Skeletal muscle satellite cell (primary cell): ENCODE data around the gene KAT2A.
A peak's percentile ranks its signal among the peaks of the same experiment; 100 is the strongest.
"Not testable (repeated sequence)": the region's sequence is repeated elsewhere in the genome, so short reads cannot be mapped to it uniquely, and the experiment has no call there.

Source experiments
- H3K27me3 ChIP-seq: 2 replicates; pipeline ENCODE4 v1.7.0; 2013; ENCODE audit warnings: low read length; ENCODE audit not compliant: control insufficient read depth, insufficient read depth
- H3K36me3 ChIP-seq: 2 replicates; pipeline ENCODE4 v1.7.0; 2013; ENCODE audit warnings: mild to moderate bottlenecking, control low read depth, low read length; ENCODE audit not compliant: insufficient read depth
- H3K4me1 ChIP-seq: 2 replicates; pipeline ENCODE4 v1.7.0; 2013; ENCODE audit warnings: low read length; ENCODE audit not compliant: control insufficient read depth, insufficient read depth
- H3K4me2 ChIP-seq: 2 replicates; pipeline ENCODE4 v1.7.0; 2013; ENCODE audit warnings: mild to moderate bottlenecking, low read length
- H3K4me3 ChIP-seq: 2 replicates; pipeline ENCODE4 v1.7.0; 2013; ENCODE audit warnings: low read length
- H3K9ac ChIP-seq: 2 replicates; pipeline ENCODE4 v1.7.0; 2013; ENCODE audit warnings: mild to moderate bottlenecking, low read depth, low read length, moderate library complexity
- H3K9me3 ChIP-seq: replicated peaks from 2 replicates; pipeline ENCODE4 v1.7.0; 2013; ENCODE audit warnings: mild to moderate bottlenecking, control low read depth, low read length

The KAT2A gene

DNA sequence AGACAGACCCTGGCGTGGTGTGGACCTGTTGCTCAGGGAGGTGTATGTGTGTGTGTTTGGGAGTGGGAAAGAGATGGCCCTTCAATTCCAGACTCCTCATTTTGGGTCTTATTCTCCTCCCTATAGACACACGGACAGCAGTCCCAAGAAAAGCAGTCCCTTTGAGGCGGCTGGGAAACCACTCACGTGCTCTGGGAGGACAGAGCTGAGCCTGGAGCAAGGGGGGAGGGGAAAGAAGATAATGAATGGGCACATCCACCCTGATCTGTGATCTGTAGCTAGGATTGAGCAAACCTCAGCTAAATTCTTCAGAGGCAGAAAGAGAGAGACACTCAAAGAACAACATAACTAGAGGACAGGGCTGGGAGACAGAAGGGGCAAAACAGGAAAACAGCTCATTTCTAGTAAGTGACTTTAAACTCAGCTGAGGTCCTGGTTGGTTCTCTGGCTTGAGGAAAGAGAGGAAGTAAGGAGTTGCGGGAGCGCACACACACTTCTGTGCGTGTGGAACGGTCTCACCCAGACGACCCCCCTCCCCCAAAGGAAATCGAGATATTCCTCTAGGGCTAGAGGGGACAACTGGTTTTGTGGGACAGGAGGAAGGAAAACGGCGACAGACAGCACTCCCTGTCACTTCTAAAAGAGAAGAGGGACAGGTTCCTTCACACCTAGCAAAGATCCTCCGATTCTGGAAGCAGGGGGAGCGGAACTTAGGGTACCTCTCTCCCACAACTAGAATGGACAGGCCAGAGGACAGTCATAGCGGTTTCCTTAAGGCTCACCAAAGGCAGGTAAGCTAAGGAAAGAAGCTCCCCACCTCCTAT is 33.0 kb upstream of the KAT2A start:
- Histone ChIP-seq H3K27me3 (no peaks in the 10 kb centered on the region), H3K36me3 (peaks cover 6% of the 10 kb centered on the region), H3K4me1 (peaks cover 11% of the 10 kb centered on the region), H3K4me3 (peak overlapping the region; percentile 96), H3K4me2 (peak overlapping the region; percentile 94), H3K9me3 (no peaks in the 10 kb centered on the region), H3K9ac (peak overlapping the region; percentile 99)

DNA sequence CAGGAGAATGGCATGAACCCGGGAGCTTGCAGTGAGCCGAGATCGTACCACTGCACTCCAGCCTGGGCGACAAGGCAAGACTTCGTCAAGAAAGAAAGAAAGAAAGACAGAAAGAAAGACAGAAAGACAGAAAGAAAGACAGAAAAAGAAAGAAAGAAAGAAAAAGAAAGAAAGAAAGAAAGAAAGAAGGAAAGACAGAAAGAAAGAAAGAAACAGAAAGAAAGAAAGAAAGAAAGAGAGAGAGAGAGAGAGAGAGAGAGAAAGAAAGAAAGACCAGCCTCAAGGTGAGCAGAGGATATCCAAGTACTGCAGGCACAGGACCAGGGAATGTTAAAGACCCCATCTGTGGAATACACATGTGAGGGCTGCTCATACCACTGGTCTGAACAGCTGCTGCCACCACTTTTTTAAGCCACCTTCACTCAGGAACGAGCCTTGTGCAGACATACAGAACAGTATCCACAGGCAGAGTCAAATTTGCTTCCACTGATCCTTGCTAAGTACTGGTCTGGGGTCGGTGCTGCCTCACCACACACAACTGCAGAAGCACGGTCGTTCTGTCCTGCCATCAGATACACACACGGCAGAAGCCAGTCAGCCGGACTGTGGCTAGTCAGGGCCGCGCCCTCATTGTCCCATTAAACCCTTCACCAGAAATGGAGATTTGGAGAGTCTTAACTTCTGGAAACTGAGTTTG is 25.9 kb upstream of the KAT2A start:
- Histone ChIP-seq H3K4me3 (no peak overlapping the region), H3K27me3 (no peaks in the 10 kb centered on the region), H3K9me3 (no peaks in the 10 kb centered on the region), H3K4me1 (peaks cover 17% of the 10 kb centered on the region), H3K4me2 (no peak overlapping the region), H3K36me3 (peaks cover 18% of the 10 kb centered on the region), H3K9ac (no peak overlapping the region)

DNA sequence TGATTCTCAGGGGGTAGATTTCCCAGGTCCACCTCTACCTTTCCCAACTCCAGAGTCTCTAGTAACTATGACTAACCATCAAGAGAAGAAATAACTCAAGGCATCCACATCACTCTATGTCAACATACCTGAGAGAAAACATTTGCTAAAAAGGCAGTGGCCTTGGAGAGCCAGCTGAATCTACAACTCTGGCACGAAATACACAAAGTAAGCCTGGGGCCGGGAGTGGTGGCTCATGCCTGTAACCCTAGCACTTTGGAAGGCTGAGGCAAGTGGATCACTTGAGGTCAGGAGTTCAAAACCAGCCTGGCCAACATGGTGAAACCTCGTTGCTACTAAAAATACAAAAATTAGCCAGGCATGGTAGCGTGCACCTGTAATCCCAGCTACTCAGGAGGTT is 22.0 kb upstream of the KAT2A start:
- H3K4me3 ChIP-seq, H3K27me3 ChIP-seq, H3K9me3 ChIP-seq, H3K9ac ChIP-seq: not testable (repeated sequence)
- Histone ChIP-seq H3K4me2 (peak overlapping the region; percentile 56), H3K36me3 (peaks cover 25% of the 10 kb centered on the region), H3K4me1 (peaks cover 27% of the 10 kb centered on the region)

DNA sequence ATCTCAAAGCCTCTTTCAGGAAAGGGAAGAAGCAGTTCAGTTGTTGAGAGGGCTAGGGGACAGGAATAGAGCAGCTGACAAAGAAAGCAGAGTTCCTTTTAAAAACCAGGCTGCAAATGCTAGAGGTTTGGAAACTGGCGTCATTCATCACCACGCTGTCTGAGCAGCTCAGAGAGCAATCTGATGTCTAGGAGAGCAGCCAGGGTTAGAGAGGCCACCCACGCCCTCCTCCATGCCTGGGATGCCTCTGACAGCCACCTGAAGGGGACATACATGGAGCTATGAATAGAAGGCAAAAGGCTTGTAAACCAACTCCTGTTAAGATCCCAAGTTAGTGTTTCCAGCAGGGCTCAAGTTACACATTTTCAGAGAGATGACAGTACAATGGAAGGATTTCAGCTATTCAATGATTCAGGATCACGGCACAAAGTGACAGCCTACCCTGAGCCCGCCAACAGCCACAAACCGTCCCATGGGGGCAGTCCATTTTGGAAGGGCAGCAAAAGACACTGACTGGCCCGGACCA is 21.3 kb upstream of the KAT2A start:
- no peaks in the 10 kb centered on the region for H3K9me3 ChIP-seq
- peak overlapping the region; percentile 4 for H3K9ac ChIP-seq
- H3K4me1 ChIP-seq: peaks cover 27% of the 10 kb centered on the region
- no peak overlapping the region for H3K4me3 ChIP-seq
- no peaks in the 10 kb centered on the region for H3K27me3 ChIP-seq
- peak overlapping the region; percentile 56 for H3K4me2 ChIP-seq
- peaks cover 25% of the 10 kb centered on the region for H3K36me3 ChIP-seq

DNA sequence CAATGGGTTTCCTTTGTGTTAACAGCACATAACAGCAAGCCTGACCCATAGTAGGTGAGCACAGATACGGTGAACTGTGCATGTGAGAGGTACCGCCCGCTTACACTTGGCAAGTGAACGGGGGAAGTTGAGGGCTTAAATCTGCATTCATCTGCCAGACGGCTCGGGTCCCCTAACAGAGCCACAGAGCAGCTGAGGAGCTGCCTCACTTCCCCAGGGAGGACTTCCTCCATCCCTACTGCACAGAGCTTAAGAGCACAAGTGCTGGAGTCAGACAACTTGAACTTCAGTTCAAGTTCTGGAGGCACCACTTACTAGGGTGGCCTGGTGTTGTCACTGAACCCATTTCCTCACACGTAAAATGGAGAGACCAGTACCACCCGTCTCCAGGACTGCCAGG is 20.2 kb upstream of the KAT2A start:
- no peak overlapping the region for H3K4me3 ChIP-seq
- H3K9me3 ChIP-seq: no peaks in the 10 kb centered on the region
- no peaks in the 10 kb centered on the region for H3K27me3 ChIP-seq
- no peak overlapping the region for H3K9ac ChIP-seq
- peaks cover 28% of the 10 kb centered on the region for H3K4me1 ChIP-seq
- no peak overlapping the region for H3K4me2 ChIP-seq
- peaks cover 22% of the 10 kb centered on the region for H3K36me3 ChIP-seq

DNA sequence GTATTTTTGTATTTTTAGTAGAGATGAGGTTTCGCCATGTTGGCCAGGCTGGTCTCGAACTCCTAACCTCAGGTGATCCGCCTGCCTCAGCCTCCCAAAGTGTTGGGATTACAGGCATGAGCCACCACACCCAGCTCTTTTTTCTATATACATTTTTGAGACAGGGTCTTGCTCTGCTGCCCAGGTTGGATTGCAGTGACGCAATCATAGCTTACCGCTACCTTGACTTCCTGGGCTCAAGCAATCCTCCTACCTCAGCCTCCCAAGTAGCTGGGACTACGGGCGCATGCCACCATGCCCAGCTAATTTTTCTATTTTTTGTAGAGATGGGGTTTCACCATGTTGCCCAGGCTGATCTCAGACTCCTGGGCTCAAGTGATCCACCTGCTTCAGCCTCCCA is 19.5 kb upstream of the KAT2A start:
- H3K9ac ChIP-seq, H3K4me3 ChIP-seq, H3K9me3 ChIP-seq, H3K4me2 ChIP-seq, H3K27me3 ChIP-seq: not testable (repeated sequence)
- H3K4me1 ChIP-seq: peaks cover 35% of the 10 kb centered on the region
- peaks cover 22% of the 10 kb centered on the region for H3K36me3 ChIP-seq

DNA sequence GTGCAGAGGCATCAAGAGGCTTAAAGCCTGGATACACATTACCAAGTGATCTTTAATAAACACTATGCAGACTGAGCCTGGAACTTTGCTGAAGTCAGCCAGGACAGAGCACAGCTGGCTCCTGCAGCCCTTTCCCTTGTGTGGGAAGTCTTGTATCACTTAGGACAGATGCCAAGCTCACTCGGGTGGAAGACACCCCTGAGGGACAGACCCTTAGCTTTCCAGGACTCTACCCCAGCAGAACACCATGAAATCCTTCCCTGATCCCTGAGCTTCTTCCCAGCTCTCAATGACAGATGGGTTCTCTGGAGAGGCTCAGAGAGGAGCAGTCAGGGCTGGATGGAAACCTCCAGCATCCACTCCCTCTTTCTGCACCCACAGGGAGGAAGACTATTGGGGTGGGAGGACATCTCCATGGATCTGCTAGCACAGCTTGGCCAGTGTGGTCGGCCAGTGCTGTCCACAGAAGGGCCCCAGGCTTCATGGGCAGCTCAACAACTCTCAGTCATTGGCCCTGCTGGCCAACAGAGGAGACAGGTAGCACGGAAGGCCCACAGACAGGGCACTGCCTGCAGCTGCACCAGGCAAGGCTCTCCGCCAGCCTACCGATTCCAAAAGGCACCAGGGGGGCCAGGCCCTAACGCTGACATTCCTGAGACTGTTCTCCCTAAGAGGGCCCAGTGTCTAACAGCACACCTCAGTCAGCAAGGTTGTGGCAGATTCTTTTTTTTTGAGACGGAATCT is 17.8 kb upstream of the KAT2A start:
- Histone ChIP-seq H3K9me3 (no peaks in the 10 kb centered on the region), H3K27me3 (no peaks in the 10 kb centered on the region), H3K4me3 (no peak overlapping the region), H3K36me3 (peaks cover 18% of the 10 kb centered on the region), H3K4me1 (peaks cover 45% of the 10 kb centered on the region), H3K4me2 (no peak overlapping the region), H3K9ac (no peak overlapping the region)

DNA sequence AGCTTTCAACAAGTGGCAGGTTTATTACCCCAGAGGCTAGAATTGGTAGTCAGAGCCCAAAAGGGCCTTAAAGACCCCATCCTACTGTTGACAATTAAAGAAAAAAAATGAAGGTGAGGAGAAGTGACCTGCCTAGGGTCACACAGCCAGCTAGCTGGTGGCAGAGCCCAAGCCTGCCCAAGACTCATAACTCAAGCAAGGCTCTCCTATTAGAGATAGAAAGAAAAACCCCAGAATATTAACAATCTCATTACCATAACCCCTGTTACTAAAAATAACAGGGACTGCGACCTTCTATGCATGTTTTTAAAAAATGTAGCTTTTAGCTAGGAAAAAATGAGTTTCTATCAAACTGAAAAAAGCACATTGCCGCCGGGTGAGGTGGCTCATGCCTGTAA is 15.5 kb upstream of the KAT2A start:
- Histone ChIP-seq H3K4me1 (peaks cover 46% of the 10 kb centered on the region), H3K9ac (no peak overlapping the region), H3K27me3 (no peaks in the 10 kb centered on the region), H3K4me2 (no peak overlapping the region), H3K36me3 (peaks cover 16% of the 10 kb centered on the region), H3K9me3 (no peaks in the 10 kb centered on the region), H3K4me3 (no peak overlapping the region)

DNA sequence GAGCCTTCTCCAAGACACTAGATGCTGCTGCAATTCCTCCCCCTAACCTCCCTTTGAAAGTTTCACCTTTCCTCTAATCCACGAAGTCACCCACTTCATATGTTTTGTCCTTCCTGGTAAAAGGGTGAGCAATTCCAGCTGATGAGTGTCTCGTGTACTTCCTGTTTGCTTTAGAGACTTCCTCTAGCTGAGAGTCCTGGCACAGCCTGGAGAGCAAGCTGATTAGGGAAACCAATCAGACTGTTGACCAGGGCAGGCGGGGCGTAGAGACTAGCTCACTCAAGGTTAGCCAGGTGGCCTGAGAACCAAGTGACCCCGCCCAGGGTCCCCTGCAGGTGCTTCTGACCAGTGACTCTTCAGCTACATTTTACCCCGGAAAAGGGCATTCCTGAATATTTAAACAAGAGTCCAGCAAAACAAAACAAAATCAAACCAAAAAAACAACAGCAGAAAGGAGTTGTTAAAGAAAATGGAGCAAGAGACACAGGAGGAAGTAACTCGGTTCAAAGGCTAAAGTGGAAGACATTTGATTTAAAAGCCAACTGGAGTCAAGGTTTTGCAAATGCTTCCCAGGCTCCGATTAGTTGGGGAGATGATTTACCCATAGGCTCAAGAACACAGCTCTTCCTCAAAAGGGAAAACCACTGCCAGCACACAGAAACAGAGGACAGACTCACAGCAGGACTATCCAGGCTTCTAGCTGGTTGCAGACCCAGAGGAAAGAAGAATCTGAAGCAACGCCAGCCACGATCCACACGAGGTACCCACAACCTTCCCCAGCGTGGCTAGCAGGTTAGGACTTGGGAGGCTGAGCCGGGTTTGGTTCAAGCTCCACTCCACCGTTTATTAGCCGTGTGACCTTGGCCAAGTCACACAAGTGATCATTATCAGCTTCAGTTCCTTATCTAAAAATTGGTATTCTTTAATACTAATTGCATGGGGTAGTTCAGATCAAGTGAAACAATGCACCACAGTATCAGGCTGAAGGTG is 14.8 kb upstream of the KAT2A start:
- peaks cover 46% of the 10 kb centered on the region for H3K4me1 ChIP-seq
- no peaks in the 10 kb centered on the region for H3K27me3 ChIP-seq
- H3K36me3 ChIP-seq: peaks cover 12% of the 10 kb centered on the region
- H3K4me3 ChIP-seq: peak overlapping the region; percentile 35
- H3K9me3 ChIP-seq: no peaks in the 10 kb centered on the region
- no peak overlapping the region for H3K9ac ChIP-seq
- H3K4me2 ChIP-seq: peak overlapping the region; percentile 33

DNA sequence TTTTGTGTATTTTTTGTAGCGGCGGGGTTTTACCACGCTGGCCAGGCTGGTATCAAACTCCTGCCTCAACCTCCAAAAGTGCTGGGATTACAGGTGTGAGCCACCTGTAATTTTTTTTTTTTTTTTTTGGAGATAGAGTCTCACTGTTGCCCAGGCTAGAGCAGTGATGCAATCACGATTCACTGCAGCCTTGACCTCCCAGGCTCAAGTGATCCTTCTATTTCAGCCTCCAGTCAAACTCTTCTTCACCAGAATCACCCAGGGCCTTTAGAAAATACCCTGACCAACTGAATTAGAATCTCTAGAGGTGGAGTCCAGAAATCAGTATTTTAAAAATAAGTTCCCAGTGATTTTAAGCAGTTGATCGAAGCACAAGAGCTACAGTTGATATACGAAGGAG is 14.0 kb upstream of the KAT2A start:
- Histone ChIP-seq H3K4me1 (peaks cover 46% of the 10 kb centered on the region), H3K36me3 (peaks cover 9% of the 10 kb centered on the region), H3K27me3 (no peaks in the 10 kb centered on the region), H3K9me3 (no peaks in the 10 kb centered on the region), H3K9ac (no peak overlapping the region), H3K4me3 (peak overlapping the region; percentile 35), H3K4me2 (peak overlapping the region; percentile 33)
